HG03460 (cell line): ENCODE data around the gene RUNX1.

Experiments
- ATAC-seq: cut with Tn5 transposase; IDR thresholded peaks from one replicate; pipeline ENCODE4 v1.9.1; 2021; ENCODE audit not compliant: unreplicated experiment

RUNX1 gene

GRCh38 chr21:34927992-34928391, 121.1 kb downstream of the RUNX1 start:
- ATAC-seq = no peak

DNA sequence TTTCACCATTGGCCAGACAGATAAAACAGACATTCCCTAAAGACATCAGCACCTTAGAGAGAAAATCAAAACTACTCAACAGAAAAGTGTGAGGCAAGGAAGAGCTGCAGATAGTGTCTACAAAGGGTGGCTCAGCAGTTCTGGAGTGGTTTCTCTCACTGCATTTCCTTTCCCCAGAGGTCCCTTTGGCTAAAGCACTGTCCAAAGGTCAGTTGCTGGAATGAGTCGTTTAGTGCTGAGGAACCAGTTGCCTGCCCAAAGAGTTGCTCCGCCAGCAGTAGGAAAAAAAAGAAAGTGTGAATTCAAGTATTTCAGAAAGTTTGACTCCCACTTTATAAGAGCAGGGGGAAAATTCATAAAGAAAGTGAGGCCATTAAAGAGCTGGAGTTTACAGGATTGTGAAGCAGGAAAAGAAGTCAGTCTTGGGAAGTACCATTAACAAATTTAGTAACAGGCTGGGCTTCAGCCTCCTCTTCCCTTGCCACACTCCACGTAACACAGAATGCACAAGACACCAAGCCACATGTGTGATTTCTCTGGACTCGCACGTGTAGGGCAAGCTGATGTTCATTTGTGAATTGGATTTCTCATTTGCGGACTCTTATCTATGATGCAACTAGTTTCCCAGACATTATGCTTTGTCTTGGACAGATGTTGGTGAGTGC, 122.2 kb downstream of the RUNX1 start:
- ATAC-seq = no peak

DNA sequence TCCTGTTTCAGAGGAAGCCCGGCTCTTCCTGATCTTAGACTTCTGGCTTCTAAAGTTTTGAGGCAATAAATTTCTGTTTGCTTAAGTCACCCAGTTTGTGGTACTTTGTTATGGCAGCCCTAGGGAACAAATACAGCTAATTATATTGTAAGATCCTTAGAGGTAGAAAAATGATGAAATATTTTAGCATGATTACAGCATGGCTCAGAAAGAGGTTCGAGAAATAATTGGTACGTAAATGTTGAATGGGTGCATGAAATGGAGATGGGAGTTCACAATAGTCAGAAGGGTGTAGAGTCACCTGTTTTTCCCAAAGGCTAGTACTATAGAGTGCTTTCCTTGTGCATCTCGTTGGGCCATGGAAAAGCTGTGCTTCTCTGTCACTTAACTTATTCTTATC, 123.5 kb downstream of the RUNX1 start:
- ATAC-seq = no peak

DNA sequence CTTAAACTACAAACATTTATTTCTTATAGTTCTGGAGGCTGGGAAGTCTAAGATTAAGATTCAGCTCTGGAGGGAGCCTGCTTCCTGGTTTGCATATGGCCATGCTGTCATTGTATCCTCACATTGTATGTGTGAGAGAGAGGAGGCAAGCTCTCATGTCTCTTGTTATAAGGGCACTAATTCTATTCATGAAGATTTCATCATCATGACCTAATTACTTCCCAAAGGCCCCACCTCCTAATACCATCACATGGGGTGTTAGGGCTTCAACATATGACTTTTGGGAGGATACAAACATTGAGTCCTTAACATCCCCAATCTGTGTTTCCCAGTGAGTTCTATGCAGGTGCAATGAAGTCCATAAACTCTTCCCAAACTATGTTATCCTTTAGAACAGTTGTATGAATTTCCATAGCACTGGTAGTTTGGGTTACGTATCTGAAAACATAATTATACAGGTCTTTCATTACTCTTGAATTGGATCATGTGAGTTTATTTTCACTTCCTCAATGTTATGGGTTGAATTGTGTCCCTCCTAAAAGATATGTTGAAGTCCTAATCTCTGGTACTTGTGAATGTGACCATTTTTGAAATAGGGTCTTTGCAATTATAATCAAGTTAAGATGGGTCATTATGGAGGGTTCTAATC, 124.2 kb downstream of the RUNX1 start:
- ATAC-seq = no peak

GRCh38 chr21:34924194-34924593, 124.9 kb downstream of the RUNX1 start:
- no peak for ATAC-seq

DNA sequence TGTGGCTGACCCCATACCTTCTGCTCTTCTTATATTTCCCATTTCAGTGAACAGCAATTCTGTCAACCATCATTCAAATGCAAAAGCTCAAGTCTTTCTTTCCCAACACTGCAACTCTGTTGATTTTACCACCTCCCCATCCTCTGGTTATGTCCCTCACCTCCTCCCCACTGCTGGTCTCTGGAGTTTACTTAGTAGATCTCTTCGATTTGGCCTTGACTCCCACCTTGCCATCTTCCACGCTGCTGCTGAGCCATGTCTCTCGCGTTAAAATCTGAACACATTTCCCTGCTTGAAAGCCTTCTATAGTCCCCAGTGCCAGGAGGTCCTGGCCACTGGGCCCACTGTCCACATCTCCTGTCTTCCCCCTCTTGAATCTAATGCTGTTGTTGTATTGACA, 125.5 kb downstream of the RUNX1 start:
- no peak for ATAC-seq

- ATAC-seq = no peak
These were observed 125.9 kb downstream of the RUNX1 start for GRCh38 chr21:34923202-34923601.

DNA sequence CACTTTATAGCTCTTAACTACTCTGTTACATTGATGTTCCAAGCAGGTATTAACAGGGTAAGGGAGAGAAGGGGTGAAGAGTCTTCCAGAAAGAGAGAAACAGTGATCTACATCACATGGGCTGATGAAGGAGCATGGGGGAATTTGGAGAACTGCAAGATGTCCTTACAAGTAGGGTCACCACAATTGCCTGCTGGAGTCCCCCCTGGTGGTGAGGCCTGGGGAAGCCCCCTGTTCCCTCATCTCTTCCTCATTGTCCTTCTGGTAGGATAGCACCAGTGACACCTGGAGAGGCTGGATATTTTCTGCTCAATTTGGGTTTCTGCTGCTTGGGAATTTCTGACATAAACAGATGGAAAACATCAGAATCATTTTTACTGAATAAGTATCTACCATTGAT, 126.6 kb downstream of the RUNX1 start:
- ATAC-seq = no peak

DNA sequence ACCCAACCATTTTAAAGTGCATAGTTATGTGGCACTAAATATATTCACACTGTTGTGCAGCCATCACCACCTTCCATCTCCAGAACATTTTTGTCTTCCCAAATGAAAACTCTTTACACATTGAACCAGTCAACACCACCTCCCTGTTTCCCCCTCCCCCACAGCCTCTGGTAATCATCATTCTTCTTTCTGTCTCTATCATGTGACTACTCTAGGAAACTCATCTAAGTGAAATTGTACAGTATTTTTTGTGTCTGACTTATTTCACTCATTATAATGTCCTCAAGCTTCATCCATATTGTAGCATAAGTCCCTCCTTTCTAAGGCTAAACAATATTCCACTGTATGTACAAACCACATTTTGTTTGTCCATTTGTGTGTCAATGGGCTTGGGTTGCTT, 128.0 kb downstream of the RUNX1 start:
- ATAC-seq = no peak

DNA sequence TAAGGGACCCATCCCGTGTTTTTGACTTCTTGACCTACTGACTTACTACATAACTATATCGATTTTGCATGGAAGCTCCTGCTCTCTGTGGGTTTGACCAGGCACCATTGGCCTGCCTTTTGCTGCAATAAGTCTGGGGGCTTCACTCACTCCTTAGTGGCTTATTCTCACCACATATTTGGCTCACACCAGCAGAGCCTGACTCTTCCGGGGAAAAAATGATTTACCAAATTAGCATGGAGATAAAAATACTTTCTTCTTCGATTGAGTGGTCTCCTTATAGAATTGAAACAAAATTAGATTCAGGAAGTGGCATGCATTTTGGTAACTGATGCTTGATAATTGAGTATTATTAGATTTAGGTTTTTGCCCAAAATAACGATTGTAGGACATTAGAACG, 129.7 kb downstream of the RUNX1 start:
- no peak for ATAC-seq

- no peak for ATAC-seq
These were observed 132.7 kb downstream of the RUNX1 start for GRCh38 chr21:34916446-34916845.

DNA sequence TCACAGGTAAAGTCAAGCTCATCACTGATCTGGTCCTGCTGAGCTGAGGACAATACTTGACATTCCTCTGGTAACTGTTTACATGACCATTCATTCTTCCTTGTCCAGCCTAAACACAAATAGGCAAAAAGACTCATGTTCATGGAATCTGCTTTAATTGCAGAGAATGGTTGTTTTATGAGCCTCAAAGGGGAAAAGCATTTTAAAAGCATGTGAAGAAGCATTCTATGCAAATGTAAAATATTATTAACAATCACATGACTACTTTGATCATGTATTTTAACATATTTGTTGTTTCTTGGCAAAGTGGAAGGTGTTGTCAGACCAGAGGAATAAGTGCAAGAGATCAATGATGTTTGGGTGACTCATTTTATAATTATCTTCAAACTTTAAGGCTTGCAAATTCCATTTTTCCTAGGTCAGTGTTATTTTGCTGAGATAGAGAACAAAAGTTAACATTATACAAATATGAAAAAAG, 133.7 kb downstream of the RUNX1 start:
- ATAC-seq = no peak

DNA sequence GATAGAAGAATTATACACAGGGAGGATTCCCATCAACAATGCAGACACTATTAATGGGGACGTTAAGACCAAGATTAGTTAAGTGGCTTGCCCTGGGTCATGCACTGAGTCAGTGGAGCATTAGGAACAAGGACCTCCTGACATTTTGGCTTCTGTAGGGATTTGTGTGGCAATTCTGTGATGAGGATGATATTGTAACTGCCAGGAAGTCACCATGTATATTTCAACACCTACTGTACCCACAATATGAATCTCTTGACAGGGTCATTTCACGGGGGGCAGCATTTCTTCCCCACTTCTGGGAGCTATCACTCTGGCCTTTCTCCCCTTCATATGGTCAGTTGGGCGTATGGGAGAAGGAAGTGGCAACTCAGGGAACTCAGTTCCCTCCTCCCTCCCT, 134.9 kb downstream of the RUNX1 start:
- ATAC-seq = no peak

- no peak for ATAC-seq
These were observed 135.3 kb downstream of the RUNX1 start for GRCh38 chr21:34913811-34914210.

GRCh38 chr21:34912022-34912945, 136.8 kb downstream of the RUNX1 start:
- ATAC-seq = no peak

DNA sequence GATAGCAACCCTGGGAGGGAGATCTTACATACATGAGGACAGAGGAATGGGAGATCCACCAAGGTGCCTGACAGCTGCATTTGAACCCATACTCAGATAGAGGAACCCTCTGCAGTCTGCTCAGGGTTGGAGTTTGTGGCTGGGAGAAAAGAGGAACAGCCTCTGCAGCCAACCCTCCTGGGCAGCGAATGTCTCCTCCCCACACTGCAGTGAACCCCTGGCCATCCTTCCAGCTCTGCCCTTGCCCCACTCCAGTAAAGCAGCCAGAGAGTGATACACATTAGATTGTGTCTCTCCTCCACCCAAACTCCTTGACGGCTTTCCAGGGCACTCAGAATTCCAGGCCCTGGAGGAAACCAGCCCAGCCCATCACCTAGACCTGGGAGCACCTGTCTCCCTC, 137.7 kb downstream of the RUNX1 start:
- no peak for ATAC-seq

- no peak for ATAC-seq
These were observed 138.7 kb downstream of the RUNX1 start for GRCh38 chr21:34910396-34910795.

DNA sequence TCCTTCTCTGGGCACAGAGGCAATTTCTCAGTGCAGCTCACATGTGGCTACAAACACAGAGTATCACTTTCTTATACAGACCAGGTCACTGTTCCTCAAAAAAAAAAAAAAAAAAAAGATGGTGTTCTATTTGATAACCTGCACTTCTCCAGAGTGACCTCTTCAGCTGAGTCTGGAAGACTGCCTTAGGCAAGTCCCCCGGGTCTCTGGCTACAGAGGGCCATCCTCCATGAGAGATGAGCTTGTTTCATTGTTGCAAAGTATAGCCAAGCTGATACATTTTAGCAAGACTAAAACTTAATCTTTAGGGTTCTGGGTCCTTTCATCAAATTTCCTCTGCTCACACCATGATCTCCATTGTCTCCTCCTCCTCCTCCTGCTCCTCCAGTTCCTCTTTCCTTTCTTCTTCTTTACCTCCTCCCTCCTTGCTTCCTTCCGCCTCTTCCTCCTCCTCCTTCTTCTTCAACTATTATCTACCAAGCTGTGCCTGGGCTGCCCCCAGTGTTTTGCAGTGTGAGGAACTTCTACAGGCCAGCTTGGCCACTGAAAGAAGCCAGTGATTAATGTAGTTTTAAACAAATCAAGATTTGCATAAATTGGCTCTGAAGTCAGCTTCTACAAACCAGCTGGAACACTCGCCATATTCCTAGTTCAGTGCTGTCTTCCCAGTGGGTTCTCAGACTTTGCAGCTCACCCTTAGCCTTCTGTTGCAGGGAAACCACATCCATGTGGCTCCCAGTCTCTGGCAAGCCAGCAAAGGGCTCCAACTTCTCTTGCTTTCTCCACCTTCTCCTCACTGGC, 139.4 kb downstream of the RUNX1 start:
- no peak for ATAC-seq

GRCh38 chr21:34908419-34909055, 140.6 kb downstream of the RUNX1 start:
- no peak for ATAC-seq
